ENCODE measurements around the gene C1QTNF8. TPM values are rescaled to one million over a fixed set of nuclear protein-coding genes. Genes with fewer than 3 reads are reported as not detected.

Gene C1QTNF8
- total and polyA plus RNA-seq, 2 of the 13 experiments (the other 11 are each of a cell fraction or from before 2014, with no cell fraction given), result 0.09 TPM; not detected in 1

DNA sequence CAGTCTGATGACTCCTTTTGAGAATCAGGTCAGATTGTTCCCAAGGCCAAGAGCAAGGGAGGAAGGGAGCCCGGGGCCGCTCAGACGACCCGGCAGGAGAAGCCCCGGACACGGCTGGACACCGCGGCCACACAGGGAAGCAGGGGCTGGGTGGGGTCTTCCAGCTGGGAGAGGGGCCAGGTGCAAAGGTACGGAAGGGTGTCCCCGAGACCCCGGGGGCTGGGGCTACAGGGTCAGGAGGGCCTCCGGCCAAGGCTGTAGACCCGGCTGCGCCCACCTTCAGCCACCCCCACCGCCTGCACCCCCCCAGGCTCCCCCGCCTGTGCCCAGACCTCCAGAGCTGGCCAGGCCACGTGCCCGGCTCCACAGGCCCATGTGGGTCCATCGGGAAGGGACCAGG is 21.9 kb upstream of the C1QTNF8 start:
- POLR2A ChIA-PET, result no interaction called here
- no peak for TF ChIP-seq MEIS2 (CRISPR knock-in tag; IDR thresholded peaks at IDR 0.05)
- TF ChIP-seq, protein P1, sequence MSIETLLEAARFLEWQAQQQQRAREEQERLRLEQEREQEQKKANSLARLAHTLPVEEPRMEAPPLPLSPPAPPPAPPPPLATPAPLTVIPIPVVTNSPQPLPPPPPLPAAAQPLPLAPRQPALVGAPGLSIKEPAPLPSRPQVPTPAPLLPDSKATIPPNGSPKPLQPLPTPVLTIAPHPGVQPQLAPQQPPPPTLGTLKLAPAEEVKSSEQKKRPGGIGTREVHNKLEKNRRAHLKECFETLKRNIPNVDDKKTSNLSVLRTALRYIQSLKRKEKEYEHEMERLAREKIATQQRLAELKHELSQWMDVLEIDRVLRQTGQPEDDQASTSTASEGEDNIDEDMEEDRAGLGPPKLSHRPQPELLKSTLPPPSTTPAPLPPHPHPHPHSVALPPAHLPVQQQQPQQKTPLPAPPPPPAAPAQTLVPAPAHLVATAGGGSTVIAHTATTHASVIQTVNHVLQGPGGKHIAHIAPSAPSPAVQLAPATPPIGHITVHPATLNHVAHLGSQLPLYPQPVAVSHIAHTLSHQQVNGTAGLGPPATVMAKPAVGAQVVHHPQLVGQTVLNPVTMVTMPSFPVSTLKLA (IDR thresholded peaks at IDR 0.05), result peak; percentile 60
- in situ Hi-C loops (cut with HindIII; ENCODE audit: extremely low pct_ligation_motif_present, low pct_unique_long_range_greater_than_20kb), result no loop called here
- intact Hi-C loops (cut with micrococcal nuclease; ENCODE audit: unreplicated experiment), result no loop called here
- FAIRE-seq, result no peak
- H4K20me1 ChIP-seq (ENCODE audit: insufficient read depth, low read length), result no peaks in the 10 kb centered on the region; the same call in 1 of the 2 replicates
- H3K4me1 ChIP-seq (ENCODE audit: insufficient read depth, low read length), result peaks cover 4% of the 10 kb centered on the region
- H3K79me2 ChIP-seq (ENCODE audit: insufficient read depth, low read length), result no peaks in the 10 kb centered on the region
- no peak for ATAC-seq
- no peaks in the 10 kb centered on the region for H3K9me3 ChIP-seq (ENCODE audit: low read length)
- no peak overlapping the region for H3K9ac ChIP-seq (ENCODE audit: insufficient read depth, low read depth, low read length)
- no peak for DNase-seq (ENCODE audit: low spot score)
- no TSS peak for BruUV-seq (replicated peaks)
- no peak overlapping the region for H3K27ac ChIP-seq (ENCODE audit: extremely low read length, insufficient read depth, low read length)
- H2AFZ ChIP-seq (ENCODE audit: low read length), result no peak overlapping the region
- CTCF ChIA-PET (ENCODE audit: low intra/inter-chr PET ratio, low total read pairs), result no interaction called here
- H3K4me3 ChIP-seq (replicated peaks in 1 of 3; ENCODE audit: insufficient read depth in 1 of 3, low read depth in 2 of 3, low read length in 3 of 3), result no peak overlapping the region
- H3K36me3 ChIP-seq (replicated peaks in 1 of 2; ENCODE audit: control insufficient read depth in 1 of 2, insufficient read depth in 2 of 2, low read length in 2 of 2), result no peaks in the 10 kb centered on the region
- H3K27me3 ChIP-seq (ENCODE audit: control insufficient read depth in 1 of 2, insufficient read depth in 2 of 2, low read length in 2 of 2), result peaks cover 29 to 60% of the 10 kb centered on the region in 2 experiments; a peak in 4 of 5 replicates
- 34% methylated on average over 12 of the region's 19 CpGs for WGBS (ENCODE audit: low lambda C conversion rate)
- H3K4me2 ChIP-seq (ENCODE audit: low read depth, low read length), result no peak overlapping the region

DNA sequence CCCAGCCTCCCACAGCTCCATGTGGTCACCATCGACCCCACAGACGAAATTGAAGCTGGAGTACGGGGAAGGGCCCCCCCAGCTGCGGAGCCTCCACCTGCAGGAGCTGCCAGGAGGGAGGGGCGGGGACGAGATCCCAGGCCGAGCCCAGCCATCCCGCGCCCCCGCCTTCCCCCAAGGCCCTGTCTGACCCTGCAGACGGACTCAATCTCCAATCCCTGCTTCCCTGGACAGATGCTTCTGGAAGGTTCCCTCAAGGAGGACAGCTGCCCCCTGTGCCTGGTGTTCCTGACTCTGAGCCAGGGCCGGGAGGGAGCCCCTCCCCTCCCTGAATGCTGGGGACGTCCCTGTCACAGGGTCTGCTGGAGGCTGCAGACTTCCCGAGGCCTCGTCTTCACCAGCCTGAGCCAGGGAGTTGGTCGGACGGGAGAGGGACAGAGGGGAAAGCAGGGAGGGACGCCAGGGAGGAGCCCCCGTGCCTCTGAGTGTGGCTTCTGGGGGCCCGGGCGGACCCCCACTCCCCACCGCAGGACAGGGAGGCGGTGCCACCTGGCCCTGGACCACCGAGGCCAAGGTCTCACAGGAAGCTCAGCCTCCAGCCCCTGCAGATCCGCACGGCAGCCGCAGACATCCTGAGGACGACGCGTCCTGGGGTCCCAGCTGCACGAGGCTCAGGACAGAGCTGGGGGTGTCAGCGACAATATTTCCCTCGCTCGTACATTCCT is 21.3 kb upstream of the C1QTNF8 start:
- CTCF ChIA-PET (ENCODE audit: low intra/inter-chr PET ratio, low total read pairs), result no interaction called here
- Histone ChIP-seq H3K4me2 (ENCODE audit: low read depth, low read length) (no peak overlapping the region), H3K9ac (ENCODE audit: insufficient read depth, low read depth, low read length) (no peak overlapping the region), H2AFZ (ENCODE audit: low read length) (no peak overlapping the region), H3K4me1 (ENCODE audit: insufficient read depth, low read length) (peaks cover 10% of the 10 kb centered on the region), H3K27ac (ENCODE audit: extremely low read length, insufficient read depth, low read length) (no peak overlapping the region), H3K79me2 (ENCODE audit: insufficient read depth, low read length) (no peaks in the 10 kb centered on the region), H3K36me3 (replicated peaks in 1 of 2; ENCODE audit: control insufficient read depth in 1 of 2, insufficient read depth in 2 of 2, low read length in 2 of 2) (no peaks in the 10 kb centered on the region), H4K20me1 (ENCODE audit: insufficient read depth, low read length) (no peaks in the 10 kb centered on the region; the same call in 1 of the 2 replicates), H3K27me3 (ENCODE audit: control insufficient read depth in 1 of 2, insufficient read depth in 2 of 2, low read length in 2 of 2) (peaks cover 26 to 60% of the 10 kb centered on the region in 2 experiments), H3K9me3 (ENCODE audit: low read length) (no peaks in the 10 kb centered on the region), H3K4me3 (replicated peaks in 1 of 3; ENCODE audit: insufficient read depth in 1 of 3, low read depth in 2 of 3, low read length in 3 of 3) (no peak overlapping the region)
- intact Hi-C loops (cut with micrococcal nuclease; ENCODE audit: unreplicated experiment) (no loop called here), in situ Hi-C loops (cut with HindIII; ENCODE audit: extremely low pct_ligation_motif_present, low pct_unique_long_range_greater_than_20kb) (no loop called here)
- ATAC-seq (no peak), FAIRE-seq (no peak), DNase-seq (ENCODE audit: low spot score) (no peak)
- WGBS (ENCODE audit: low lambda C conversion rate), result 40% methylated on average over 14 of the region's 34 CpGs
- POLR2A ChIA-PET, result no interaction called here
- no TSS peak for BruUV-seq (replicated peaks)
- no peak for TF ChIP-seq DR1 (CRISPR knock-in tag; IDR thresholded peaks at IDR 0.05)
- no peak for TF ChIP-seq ZNF547 (CRISPR knock-in tag; IDR thresholded peaks at IDR 0.05)
- TF ChIP-seq PBX3 (CRISPR knock-in tag; IDR thresholded peaks at IDR 0.05; ENCODE audit: borderline replicate concordance), result no peak
- no peak for TF ChIP-seq ZNF75D (CRISPR knock-in tag; IDR thresholded peaks at IDR 0.05; ENCODE audit: borderline replicate concordance)
- TF ChIP-seq, protein P2, sequence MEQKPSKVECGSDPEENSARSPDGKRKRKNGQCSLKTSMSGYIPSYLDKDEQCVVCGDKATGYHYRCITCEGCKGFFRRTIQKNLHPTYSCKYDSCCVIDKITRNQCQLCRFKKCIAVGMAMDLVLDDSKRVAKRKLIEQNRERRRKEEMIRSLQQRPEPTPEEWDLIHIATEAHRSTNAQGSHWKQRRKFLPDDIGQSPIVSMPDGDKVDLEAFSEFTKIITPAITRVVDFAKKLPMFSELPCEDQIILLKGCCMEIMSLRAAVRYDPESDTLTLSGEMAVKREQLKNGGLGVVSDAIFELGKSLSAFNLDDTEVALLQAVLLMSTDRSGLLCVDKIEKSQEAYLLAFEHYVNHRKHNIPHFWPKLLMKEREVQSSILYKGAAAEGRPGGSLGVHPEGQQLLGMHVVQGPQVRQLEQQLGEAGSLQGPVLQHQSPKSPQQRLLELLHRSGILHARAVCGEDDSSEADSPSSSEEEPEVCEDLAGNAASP (CRISPR knock-in tag; IDR thresholded peaks at IDR 0.05; ENCODE audit: borderline replicate concordance), result no peak
- TF ChIP-seq TARDBP (CRISPR knock-in tag; IDR thresholded peaks at IDR 0.05), result no peak
- no peak for TF ChIP-seq POGZ (CRISPR knock-in tag; IDR thresholded peaks at IDR 0.05)
- no peak for TF ChIP-seq ZNF44 (CRISPR knock-in tag; IDR thresholded peaks at IDR 0.05)
- TF ChIP-seq HOXA7 (CRISPR knock-in tag; IDR thresholded peaks at IDR 0.05), result no peak
